Measurements from ENCODE around the gene C10orf143.
A peak's percentile ranks its signal among the peaks of the same experiment; 100 is the strongest.

DNA sequence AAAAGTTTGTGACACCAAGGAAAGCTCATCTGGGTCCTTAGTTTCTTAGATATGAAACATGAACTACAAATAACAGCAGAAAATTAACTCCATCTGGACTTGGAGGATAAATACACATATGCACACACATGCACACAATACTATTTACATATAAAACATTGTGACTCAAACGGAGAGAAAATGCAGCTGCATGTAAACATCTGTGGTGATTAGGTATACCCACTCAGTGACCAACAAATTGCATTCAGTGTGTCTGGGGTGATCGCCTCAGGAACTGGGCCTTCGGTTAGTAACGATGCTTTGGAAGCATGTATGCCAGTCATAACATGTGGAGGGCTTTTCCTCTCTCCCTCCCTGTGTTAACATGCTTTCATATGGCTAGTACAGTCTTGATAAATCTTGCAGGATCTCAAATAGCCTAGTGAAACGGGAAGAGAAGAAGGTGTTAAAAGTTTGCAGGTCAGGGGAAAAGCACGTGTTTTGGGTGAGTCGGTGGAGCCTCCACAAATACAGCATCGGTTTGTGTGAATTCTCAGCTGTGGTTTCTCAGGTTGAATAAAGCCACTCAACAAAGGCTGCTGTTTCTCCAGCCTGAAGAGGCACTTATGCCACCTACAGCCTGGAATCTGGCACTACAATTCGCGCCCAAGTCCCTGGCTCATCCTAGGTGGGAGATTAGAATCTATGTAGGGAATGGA is 16.9 kb upstream of the C10orf143 start:
- TF ChIP-seq, protein P1, sequence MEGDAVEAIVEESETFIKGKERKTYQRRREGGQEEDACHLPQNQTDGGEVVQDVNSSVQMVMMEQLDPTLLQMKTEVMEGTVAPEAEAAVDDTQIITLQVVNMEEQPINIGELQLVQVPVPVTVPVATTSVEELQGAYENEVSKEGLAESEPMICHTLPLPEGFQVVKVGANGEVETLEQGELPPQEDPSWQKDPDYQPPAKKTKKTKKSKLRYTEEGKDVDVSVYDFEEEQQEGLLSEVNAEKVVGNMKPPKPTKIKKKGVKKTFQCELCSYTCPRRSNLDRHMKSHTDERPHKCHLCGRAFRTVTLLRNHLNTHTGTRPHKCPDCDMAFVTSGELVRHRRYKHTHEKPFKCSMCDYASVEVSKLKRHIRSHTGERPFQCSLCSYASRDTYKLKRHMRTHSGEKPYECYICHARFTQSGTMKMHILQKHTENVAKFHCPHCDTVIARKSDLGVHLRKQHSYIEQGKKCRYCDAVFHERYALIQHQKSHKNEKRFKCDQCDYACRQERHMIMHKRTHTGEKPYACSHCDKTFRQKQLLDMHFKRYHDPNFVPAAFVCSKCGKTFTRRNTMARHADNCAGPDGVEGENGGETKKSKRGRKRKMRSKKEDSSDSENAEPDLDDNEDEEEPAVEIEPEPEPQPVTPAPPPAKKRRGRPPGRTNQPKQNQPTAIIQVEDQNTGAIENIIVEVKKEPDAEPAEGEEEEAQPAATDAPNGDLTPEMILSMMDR (IDR thresholded peaks at IDR 0.05; ENCODE audit: low read depth, low read length), result peak; percentile 67
- no peak for TF ChIP-seq EZH2phosphoT487 (IDR thresholded peaks at IDR 0.05; ENCODE audit: low read depth)
